ENCODE data around the gene PRR5L.

GRCh38 chr11:36253238-36253637 lies 42.9 kb upstream of the PRR5L start:
- TF ChIP-seq CTCF (IDR thresholded peaks at IDR 0.05; ENCODE audit: low read length) (no peak), EZH2 (optimal IDR thresholded peaks at IDR 0.05; ENCODE audit: low read depth, low read length) (no peak), EZH2phosphoT487 (IDR thresholded peaks at IDR 0.05; ENCODE audit: low read length) (no peak)

All from MM.1S (cell line).